ENCODE data around the gene TRAF3IP1. TPM values are rescaled to one million over a fixed set of nuclear protein-coding genes. Genes with fewer than 3 reads are reported as not detected.

Gene TRAF3IP1
- total and polyA plus RNA-seq, 2 of the 13 experiments (the other 11 are each of a cell fraction or from before 2014, with no cell fraction given): 4.1 to 12.9 TPM

DNA sequence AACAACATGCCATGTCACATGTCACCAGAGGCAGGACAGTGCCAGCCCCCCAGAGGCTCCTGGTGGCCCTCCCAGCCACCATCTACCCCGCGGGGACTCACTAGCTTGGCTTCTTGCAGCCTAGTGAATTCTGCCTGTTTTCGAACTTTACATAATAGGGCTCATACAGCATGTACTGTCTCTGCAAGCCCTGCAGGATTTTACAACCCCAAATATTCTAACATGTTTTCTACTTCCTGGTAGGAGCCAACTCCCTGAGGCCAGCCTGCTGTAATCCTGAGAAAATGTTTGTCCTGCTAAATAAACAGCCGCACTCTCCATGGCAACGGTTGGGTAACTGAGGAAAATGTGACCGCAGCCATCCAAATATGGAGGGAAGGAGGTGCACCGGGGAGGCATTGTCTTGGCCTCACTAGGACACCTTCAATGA is 34.6 kb upstream of the TRAF3IP1 start (continued):
- TF ChIP-seq, protein P1, sequence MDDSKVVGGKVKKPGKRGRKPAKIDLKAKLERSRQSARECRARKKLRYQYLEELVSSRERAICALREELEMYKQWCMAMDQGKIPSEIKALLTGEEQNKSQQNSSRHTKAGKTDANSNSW (CRISPR knock-in tag; IDR thresholded peaks at IDR 0.05; ENCODE audit: borderline replicate concordance): no peak
- TF ChIP-seq ZNF354B (CRISPR knock-in tag; IDR thresholded peaks at IDR 0.05): no peak
- no peak for TF ChIP-seq ZNF629 (CRISPR knock-in tag; conservative IDR thresholded peaks at IDR 0.05)
- peak; percentile 73; the same call in 1 of the 2 replicates for TF ChIP-seq NFKBIZ (CRISPR knock-in tag; IDR thresholded peaks at IDR 0.05)
- TF ChIP-seq KDM2A (CRISPR knock-in tag; IDR thresholded peaks at IDR 0.05; ENCODE audit: borderline replicate concordance, low read depth): no peak; the same call in 1 of the 2 replicates
- no peak for TF ChIP-seq ATAD3A (CRISPR knock-in tag; IDR thresholded peaks at IDR 0.05)
- TF ChIP-seq SALL1 (CRISPR knock-in tag; IDR thresholded peaks at IDR 0.05): peak; percentile 85
- TF ChIP-seq U2AF1 (optimal IDR thresholded peaks at IDR 0.05; ENCODE audit: low read depth, low read length): no peak
- TF ChIP-seq, protein P2, sequence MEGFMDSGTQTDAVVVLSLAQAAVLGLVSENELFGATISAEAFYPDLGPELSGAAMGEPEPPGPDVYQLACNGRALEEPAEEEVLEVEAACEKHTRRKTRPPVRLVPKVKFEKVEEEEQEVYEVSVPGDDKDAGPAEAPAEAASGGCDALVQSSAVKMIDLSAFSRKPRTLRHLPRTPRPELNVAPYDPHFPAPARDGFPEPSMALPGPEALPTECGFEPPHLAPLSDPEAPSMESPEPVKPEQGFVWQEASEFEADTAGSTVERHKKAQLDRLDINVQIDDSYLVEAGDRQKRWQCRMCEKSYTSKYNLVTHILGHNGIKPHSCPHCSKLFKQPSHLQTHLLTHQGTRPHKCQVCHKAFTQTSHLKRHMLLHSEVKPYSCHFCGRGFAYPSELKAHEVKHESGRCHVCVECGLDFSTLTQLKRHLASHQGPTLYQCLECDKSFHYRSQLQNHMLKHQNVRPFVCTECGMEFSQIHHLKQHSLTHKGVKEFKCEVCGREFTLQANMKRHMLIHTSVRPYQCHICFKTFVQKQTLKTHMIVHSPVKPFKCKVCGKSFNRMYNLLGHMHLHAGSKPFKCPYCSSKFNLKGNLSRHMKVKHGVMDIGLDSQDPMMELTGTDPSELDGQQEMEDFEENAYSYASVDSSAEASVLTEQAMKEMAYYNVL (CRISPR knock-in tag; IDR thresholded peaks at IDR 0.05; ENCODE audit: borderline replicate concordance): no peak
- TF ChIP-seq, protein P3, sequence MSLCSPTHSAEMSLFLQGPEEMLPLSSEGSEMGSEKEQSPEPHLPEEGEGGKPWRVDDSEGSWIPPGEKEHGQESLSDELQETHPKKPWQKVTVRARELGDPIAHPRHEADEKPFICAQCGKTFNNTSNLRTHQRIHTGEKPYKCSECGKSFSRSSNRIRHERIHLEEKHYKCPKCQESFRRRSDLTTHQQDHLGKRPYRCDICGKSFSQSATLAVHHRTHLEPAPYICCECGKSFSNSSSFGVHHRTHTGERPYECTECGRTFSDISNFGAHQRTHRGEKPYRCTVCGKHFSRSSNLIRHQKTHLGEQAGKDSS (CRISPR knock-in tag; IDR thresholded peaks at IDR 0.05; ENCODE audit: borderline replicate concordance, low read depth): no peak
- TF ChIP-seq SAFB2 (CRISPR knock-in tag; IDR thresholded peaks at IDR 0.05; ENCODE audit: borderline replicate concordance, low read depth): peak; percentile 45; the same call in 1 of the 2 replicates
- no peak for TF ChIP-seq ZNF12 (CRISPR knock-in tag; IDR thresholded peaks at IDR 0.05)
- no peak for TF ChIP-seq ZNF660 (CRISPR knock-in tag; IDR thresholded peaks at IDR 0.05; ENCODE audit: borderline replicate concordance, low read depth)
- no peak for TF ChIP-seq RBFOX2 (IDR thresholded peaks at IDR 0.05; ENCODE audit: low read depth, low read length)
- no peak for TF ChIP-seq ZNF224 (CRISPR knock-in tag; IDR thresholded peaks at IDR 0.05)
- TF ChIP-seq, protein P4, sequence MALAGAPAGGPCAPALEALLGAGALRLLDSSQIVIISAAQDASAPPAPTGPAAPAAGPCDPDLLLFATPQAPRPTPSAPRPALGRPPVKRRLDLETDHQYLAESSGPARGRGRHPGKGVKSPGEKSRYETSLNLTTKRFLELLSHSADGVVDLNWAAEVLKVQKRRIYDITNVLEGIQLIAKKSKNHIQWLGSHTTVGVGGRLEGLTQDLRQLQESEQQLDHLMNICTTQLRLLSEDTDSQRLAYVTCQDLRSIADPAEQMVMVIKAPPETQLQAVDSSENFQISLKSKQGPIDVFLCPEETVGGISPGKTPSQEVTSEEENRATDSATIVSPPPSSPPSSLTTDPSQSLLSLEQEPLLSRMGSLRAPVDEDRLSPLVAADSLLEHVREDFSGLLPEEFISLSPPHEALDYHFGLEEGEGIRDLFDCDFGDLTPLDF (CRISPR knock-in tag; IDR thresholded peaks at IDR 0.05): no peak
- no peak for TF ChIP-seq JUN (CRISPR knock-in tag; IDR thresholded peaks at IDR 0.05)
- TF ChIP-seq ZSCAN20 (CRISPR knock-in tag; IDR thresholded peaks at IDR 0.05; ENCODE audit: borderline replicate concordance): no peak
- TF ChIP-seq, protein P5, sequence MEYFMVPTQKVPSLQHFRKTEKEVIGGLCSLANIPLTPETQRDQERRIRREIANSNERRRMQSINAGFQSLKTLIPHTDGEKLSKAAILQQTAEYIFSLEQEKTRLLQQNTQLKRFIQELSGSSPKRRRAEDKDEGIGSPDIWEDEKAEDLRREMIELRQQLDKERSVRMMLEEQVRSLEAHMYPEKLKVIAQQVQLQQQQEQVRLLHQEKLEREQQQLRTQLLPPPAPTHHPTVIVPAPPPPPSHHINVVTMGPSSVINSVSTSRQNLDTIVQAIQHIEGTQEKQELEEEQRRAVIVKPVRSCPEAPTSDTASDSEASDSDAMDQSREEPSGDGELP (IDR thresholded peaks at IDR 0.05; ENCODE audit: borderline replicate concordance, low read depth): peak; percentile 41; the same call in 1 of the 2 replicates
- TF ChIP-seq, protein P6, sequence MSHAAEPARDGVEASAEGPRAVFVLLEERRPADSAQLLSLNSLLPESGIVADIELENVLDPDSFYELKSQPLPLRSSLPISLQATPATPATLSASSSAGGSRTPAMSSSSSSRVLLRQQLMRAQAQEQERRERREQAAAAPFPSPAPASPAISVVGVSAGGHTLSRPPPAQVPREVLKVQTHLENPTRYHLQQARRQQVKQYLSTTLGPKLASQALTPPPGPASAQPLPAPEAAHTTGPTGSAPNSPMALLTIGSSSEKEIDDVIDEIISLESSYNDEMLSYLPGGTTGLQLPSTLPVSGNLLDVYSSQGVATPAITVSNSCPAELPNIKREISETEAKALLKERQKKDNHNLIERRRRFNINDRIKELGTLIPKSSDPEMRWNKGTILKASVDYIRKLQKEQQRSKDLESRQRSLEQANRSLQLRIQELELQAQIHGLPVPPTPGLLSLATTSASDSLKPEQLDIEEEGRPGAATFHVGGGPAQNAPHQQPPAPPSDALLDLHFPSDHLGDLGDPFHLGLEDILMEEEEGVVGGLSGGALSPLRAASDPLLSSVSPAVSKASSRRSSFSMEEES (CRISPR knock-in tag; IDR thresholded peaks at IDR 0.05): peak; percentile 63; the same call in 1 of the 2 replicates
- TF ChIP-seq, protein P7, sequence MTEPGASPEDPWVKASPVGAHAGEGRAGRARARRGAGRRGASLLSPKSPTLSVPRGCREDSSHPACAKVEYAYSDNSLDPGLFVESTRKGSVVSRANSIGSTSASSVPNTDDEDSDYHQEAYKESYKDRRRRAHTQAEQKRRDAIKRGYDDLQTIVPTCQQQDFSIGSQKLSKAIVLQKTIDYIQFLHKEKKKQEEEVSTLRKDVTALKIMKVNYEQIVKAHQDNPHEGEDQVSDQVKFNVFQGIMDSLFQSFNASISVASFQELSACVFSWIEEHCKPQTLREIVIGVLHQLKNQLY (CRISPR knock-in tag; IDR thresholded peaks at IDR 0.05): peak; percentile 38; the same call in 1 of the 2 replicates
- no peak; the same call in 1 of the 2 replicates for TF ChIP-seq ZNF501 (CRISPR knock-in tag; IDR thresholded peaks at IDR 0.05)
